ENCODE data around the gene SQOR.

The SQOR gene

GRCh38 chr15:45670511-45670910 lies 35.7 kb downstream of the SQOR start:
- no peak overlapping the region for H3K27ac ChIP-seq (replicated peaks; ENCODE audit: low read length)
- H3K27me3 ChIP-seq (ENCODE audit: control insufficient read depth in 3 of 3, insufficient read depth in 3 of 3, low read depth in 1 of 3, low read length in 3 of 3): no peaks in the 10 kb centered on the region
- no peak overlapping the region for H2AFZ ChIP-seq (ENCODE audit: low read length)
- H2BK12ac ChIP-seq (ENCODE audit: low read length): no peak overlapping the region
- H3K4me3 ChIP-seq (ENCODE audit: low read length in 2 of 2): no peak overlapping the region
- no peak overlapping the region for H4K8ac ChIP-seq (ENCODE audit: low read depth, low read length)
- no peaks in the 10 kb centered on the region for H3K9me3 ChIP-seq (replicated peaks in 1 of 2; ENCODE audit: control insufficient read depth in 2 of 2, insufficient read depth in 1 of 2, low read depth in 1 of 2, low read length in 2 of 2)
- H3K14ac ChIP-seq (ENCODE audit: low read length): no peak overlapping the region
- no peaks in the 10 kb centered on the region for H3K36me3 ChIP-seq (replicated peaks in 1 of 2; ENCODE audit: control insufficient read depth in 2 of 2, insufficient read depth in 2 of 2, low read length in 2 of 2)
- H2BK120ac ChIP-seq (ENCODE audit: low read depth, low read length): no peak overlapping the region
- no peak overlapping the region for H4K91ac ChIP-seq (ENCODE audit: low read depth, low read length, poor library complexity)
- no peak overlapping the region for H2BK5ac ChIP-seq (ENCODE audit: low read length)
- H3K4me1 ChIP-seq (ENCODE audit: control insufficient read depth in 2 of 2, insufficient read depth in 1 of 2, low read depth in 1 of 2, low read length in 2 of 2): no peaks in the 10 kb centered on the region
- H2BK15ac ChIP-seq (ENCODE audit: low read length): no peak overlapping the region
- WGBS, 2 donors (ENCODE audit: extremely low coverage in 2 of 2, insufficient read length in 2 of 2, insufficient replicate concordance in 1 of 2): no CpG with 5 or more reads among the region's 4 CpGs
- no peak overlapping the region for H2AK5ac ChIP-seq (ENCODE audit: low read depth, low read length)
- H3K18ac ChIP-seq (ENCODE audit: low read length): no peak overlapping the region
- H3K4ac ChIP-seq (ENCODE audit: low read length): no peak overlapping the region
- H3K23ac ChIP-seq (ENCODE audit: low read depth, low read length, poor library complexity): no peak overlapping the region
- no peak overlapping the region for H3K9ac ChIP-seq (ENCODE audit: low read depth, low read length, poor library complexity)
- no peak overlapping the region for H3K4me2 ChIP-seq (ENCODE audit: insufficient read depth, low read length, poor library complexity, severe bottlenecking)
- no peaks in the 10 kb centered on the region for H3K79me1 ChIP-seq (ENCODE audit: low read depth, low read length)
- DNase-seq (ENCODE audit: low spot score): no peak

DNA sequence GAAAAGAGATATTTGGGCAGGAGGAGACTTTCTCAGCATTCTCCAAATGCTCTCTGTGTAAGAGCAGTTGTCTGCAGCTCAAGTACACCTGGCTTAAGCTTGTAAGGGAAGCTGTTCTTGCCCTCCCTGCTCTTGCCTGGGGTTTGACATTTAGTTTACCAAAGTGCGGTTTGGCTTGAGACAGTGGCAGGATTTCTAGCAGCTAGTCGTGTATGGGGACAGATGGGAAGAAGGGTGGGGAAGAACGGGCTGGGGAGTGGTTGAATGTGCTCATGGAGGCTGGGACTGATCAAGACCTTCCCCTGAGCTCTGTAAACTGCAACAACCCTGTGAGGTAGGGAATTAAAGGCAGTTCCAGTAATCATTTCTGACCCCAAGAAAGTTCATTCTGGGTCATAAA lies 39.8 kb downstream of the SQOR start:
- Histone ChIP-seq H2AK5ac (ENCODE audit: low read depth, low read length) (no peak overlapping the region), H3K4me1 (ENCODE audit: control insufficient read depth in 2 of 2, insufficient read depth in 1 of 2, low read depth in 1 of 2, low read length in 2 of 2) (no peaks in the 10 kb centered on the region), H2BK5ac (ENCODE audit: low read length) (no peak overlapping the region), H3K23ac (ENCODE audit: low read depth, low read length, poor library complexity) (no peak overlapping the region), H3K27ac (replicated peaks; ENCODE audit: low read length) (no peak overlapping the region), H2BK15ac (ENCODE audit: low read length) (no peak overlapping the region), H4K91ac (ENCODE audit: low read depth, low read length, poor library complexity) (no peak overlapping the region), H3K4me3 (ENCODE audit: low read length in 2 of 2) (no peak overlapping the region), H4K8ac (ENCODE audit: low read depth, low read length) (no peak overlapping the region), H3K4ac (ENCODE audit: low read length) (no peak overlapping the region), H3K18ac (ENCODE audit: low read length) (no peak overlapping the region), H3K4me2 (ENCODE audit: insufficient read depth, low read length, poor library complexity, severe bottlenecking) (no peak overlapping the region), H3K27me3 (ENCODE audit: control insufficient read depth in 3 of 3, insufficient read depth in 3 of 3, low read depth in 1 of 3, low read length in 3 of 3) (no peaks in the 10 kb centered on the region), H2BK12ac (ENCODE audit: low read length) (no peak overlapping the region), H3K14ac (ENCODE audit: low read length) (no peak overlapping the region), H3K9ac (ENCODE audit: low read depth, low read length, poor library complexity) (no peak overlapping the region), H3K79me1 (ENCODE audit: low read depth, low read length) (no peaks in the 10 kb centered on the region), H2AFZ (ENCODE audit: low read length) (no peak overlapping the region), H3K36me3 (replicated peaks in 1 of 2; ENCODE audit: control insufficient read depth in 2 of 2, insufficient read depth in 2 of 2, low read length in 2 of 2) (no peaks in the 10 kb centered on the region), H3K9me3 (replicated peaks in 1 of 2; ENCODE audit: control insufficient read depth in 2 of 2, insufficient read depth in 1 of 2, low read depth in 1 of 2, low read length in 2 of 2) (no peaks in the 10 kb centered on the region), H2BK120ac (ENCODE audit: low read depth, low read length) (no peak overlapping the region)
- DNase-seq (ENCODE audit: low spot score): no peak
- no CpG with 5 or more reads among the region's 3 CpGs for WGBS, 2 donors (ENCODE audit: extremely low coverage in 2 of 2, insufficient read length in 2 of 2, insufficient replicate concordance in 1 of 2)

GRCh38 chr15:45677797-45678196 lies 43.0 kb downstream of the SQOR start:
- Histone ChIP-seq H3K14ac (ENCODE audit: low read length) (no peak overlapping the region), H2BK12ac (ENCODE audit: low read length) (no peak overlapping the region), H3K9me3 (replicated peaks in 1 of 2; ENCODE audit: control insufficient read depth in 2 of 2, insufficient read depth in 1 of 2, low read depth in 1 of 2, low read length in 2 of 2) (no peaks in the 10 kb centered on the region), H3K4me3 (ENCODE audit: low read length in 2 of 2) (no peak overlapping the region), H2BK15ac (ENCODE audit: low read length) (no peak overlapping the region), H3K9ac (ENCODE audit: low read depth, low read length, poor library complexity) (no peak overlapping the region), H3K27me3 (ENCODE audit: control insufficient read depth in 3 of 3, insufficient read depth in 3 of 3, low read depth in 1 of 3, low read length in 3 of 3) (no peaks in the 10 kb centered on the region), H2BK120ac (ENCODE audit: low read depth, low read length) (no peak overlapping the region), H3K36me3 (replicated peaks in 1 of 2; ENCODE audit: control insufficient read depth in 2 of 2, insufficient read depth in 2 of 2, low read length in 2 of 2) (no peaks in the 10 kb centered on the region), H3K23ac (ENCODE audit: low read depth, low read length, poor library complexity) (no peak overlapping the region), H3K4ac (ENCODE audit: low read length) (no peak overlapping the region), H3K27ac (replicated peaks; ENCODE audit: low read length) (no peak overlapping the region), H3K4me1 (ENCODE audit: control insufficient read depth in 2 of 2, insufficient read depth in 1 of 2, low read depth in 1 of 2, low read length in 2 of 2) (no peaks in the 10 kb centered on the region), H2AK5ac (ENCODE audit: low read depth, low read length) (no peak overlapping the region), H4K8ac (ENCODE audit: low read depth, low read length) (no peak overlapping the region), H2BK5ac (ENCODE audit: low read length) (no peak overlapping the region), H2AFZ (ENCODE audit: low read length) (no peak overlapping the region), H4K91ac (ENCODE audit: low read depth, low read length, poor library complexity) (no peak overlapping the region), H3K79me1 (ENCODE audit: low read depth, low read length) (no peaks in the 10 kb centered on the region), H3K18ac (ENCODE audit: low read length) (no peak overlapping the region), H3K4me2 (ENCODE audit: insufficient read depth, low read length, poor library complexity, severe bottlenecking) (no peak overlapping the region)
- no peak for DNase-seq (ENCODE audit: low spot score)
- WGBS, 2 donors (ENCODE audit: extremely low coverage in 2 of 2, insufficient read length in 2 of 2, insufficient replicate concordance in 1 of 2): no CpG with 5 or more reads among the region's 7 CpGs

GRCh38 chr15:45678459-45679178 lies 43.8 kb downstream of the SQOR start:
- no peak overlapping the region for H4K91ac ChIP-seq (ENCODE audit: low read depth, low read length, poor library complexity)
- H3K9ac ChIP-seq (ENCODE audit: low read depth, low read length, poor library complexity): no peak overlapping the region
- no peak overlapping the region for H3K4me2 ChIP-seq (ENCODE audit: insufficient read depth, low read length, poor library complexity, severe bottlenecking)
- no peaks in the 10 kb centered on the region for H3K36me3 ChIP-seq (replicated peaks in 1 of 2; ENCODE audit: control insufficient read depth in 2 of 2, insufficient read depth in 2 of 2, low read length in 2 of 2)
- no peak overlapping the region for H3K27ac ChIP-seq (replicated peaks; ENCODE audit: low read length)
- no peak overlapping the region for H2BK15ac ChIP-seq (ENCODE audit: low read length)
- no peak overlapping the region for H2BK12ac ChIP-seq (ENCODE audit: low read length)
- DNase-seq (ENCODE audit: low spot score): no peak
- no peak overlapping the region for H3K4me3 ChIP-seq (ENCODE audit: low read length in 2 of 2)
- H3K79me1 ChIP-seq (ENCODE audit: low read depth, low read length): no peaks in the 10 kb centered on the region
- H3K9me3 ChIP-seq (replicated peaks in 1 of 2; ENCODE audit: control insufficient read depth in 2 of 2, insufficient read depth in 1 of 2, low read depth in 1 of 2, low read length in 2 of 2): no peaks in the 10 kb centered on the region
- H2BK120ac ChIP-seq (ENCODE audit: low read depth, low read length): no peak overlapping the region
- H3K14ac ChIP-seq (ENCODE audit: low read length): no peak overlapping the region
- no peak overlapping the region for H3K23ac ChIP-seq (ENCODE audit: low read depth, low read length, poor library complexity)
- no peak overlapping the region for H2BK5ac ChIP-seq (ENCODE audit: low read length)
- no peak overlapping the region for H4K8ac ChIP-seq (ENCODE audit: low read depth, low read length)
- H3K18ac ChIP-seq (ENCODE audit: low read length): no peak overlapping the region
- no peak overlapping the region for H2AK5ac ChIP-seq (ENCODE audit: low read depth, low read length)
- no CpG with 5 or more reads among the region's 4 CpGs for WGBS, 2 donors (ENCODE audit: extremely low coverage in 2 of 2, insufficient read length in 2 of 2, insufficient replicate concordance in 1 of 2)
- no peaks in the 10 kb centered on the region for H3K27me3 ChIP-seq (ENCODE audit: control insufficient read depth in 3 of 3, insufficient read depth in 3 of 3, low read depth in 1 of 3, low read length in 3 of 3)
- H3K4ac ChIP-seq (ENCODE audit: low read length): no peak overlapping the region
- no peaks in the 10 kb centered on the region for H3K4me1 ChIP-seq (ENCODE audit: control insufficient read depth in 2 of 2, insufficient read depth in 1 of 2, low read depth in 1 of 2, low read length in 2 of 2)
- no peak overlapping the region for H2AFZ ChIP-seq (ENCODE audit: low read length)

Measured in neuronal stem cell (in vitro differentiated cells).